Activated CD4-positive, CD25-positive, alpha-beta regulatory T cell (primary cell): ENCODE results near the gene STAMBPL1.
"Not testable (repeated sequence)": the region's sequence is repeated elsewhere in the genome, so short reads cannot be mapped to it uniquely, and the experiment has no call there.

ENCODE experiments used
- DNase-seq, 4 experiments: peaks; one replicate each; lab custom pipeline; 2025; lab: John Stamatoyannopoulos, UW

STAMBPL1 gene

GRCh38 chr10:88920986-88921593, 41.0 kb downstream of the STAMBPL1 start:
- no peak for DNase-seq

- no peak for DNase-seq
Observed at GRCh38 chr10:88922041-88922440, 42.0 kb downstream of the STAMBPL1 start.

DNA sequence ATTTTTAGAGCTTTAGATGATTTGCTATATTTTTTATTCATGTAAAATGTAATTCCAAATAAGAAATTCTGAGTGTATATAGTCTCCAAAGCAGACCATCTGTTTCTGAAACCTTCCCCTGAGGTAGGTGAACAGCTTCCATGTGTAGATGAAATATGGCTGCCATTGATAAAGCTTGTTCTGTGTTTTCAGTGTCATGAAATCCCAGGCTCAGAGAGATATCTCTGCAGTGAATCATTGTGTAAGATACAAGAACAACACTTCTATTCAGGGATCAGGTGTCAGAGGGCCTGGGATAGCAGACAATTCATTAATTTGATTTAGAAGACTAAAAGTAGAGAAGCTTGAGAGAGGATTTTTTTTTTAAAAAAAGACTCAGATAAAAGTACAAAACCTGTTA, 43.5 kb downstream of the STAMBPL1 start:
- DNase-seq, result no peak

DNA sequence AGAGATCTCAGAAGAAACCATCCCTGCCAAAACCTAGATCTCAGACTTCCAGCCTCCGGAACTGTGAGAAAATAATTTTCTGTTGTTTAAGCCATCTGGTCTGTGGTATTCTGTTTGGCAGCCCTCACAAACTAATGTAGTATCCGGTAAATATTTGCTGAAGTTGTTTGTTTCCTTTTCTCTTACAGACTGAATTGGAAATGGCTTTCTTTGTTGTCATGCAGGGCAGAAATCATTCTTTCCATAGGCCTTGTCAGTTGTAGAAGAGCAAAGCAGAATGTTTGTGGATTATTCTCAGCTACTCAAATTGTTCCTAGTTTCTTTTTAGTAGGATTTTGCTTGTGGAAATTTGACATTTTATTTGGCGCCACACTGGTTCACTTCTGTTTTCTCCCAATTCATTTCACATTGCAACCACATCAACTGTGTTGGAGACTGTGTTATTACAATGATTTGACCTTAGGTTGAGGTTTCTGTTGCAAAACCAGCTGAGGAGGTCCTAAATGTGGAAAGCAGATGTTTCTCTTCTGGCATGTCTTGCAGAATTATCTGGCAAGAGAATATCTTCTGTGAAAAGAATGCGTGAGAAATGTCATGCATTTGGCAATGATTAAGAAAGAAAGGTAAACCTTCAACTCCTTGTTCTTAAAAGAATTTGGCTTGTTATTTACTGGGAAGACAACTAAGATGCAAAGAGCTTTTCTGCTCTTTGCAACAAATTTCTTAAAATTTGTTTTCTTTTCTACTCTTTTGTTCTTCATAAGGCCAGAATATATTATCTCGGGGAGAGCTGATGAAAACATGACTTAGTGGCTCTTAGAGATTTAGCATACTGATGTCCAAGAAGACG, 46.7 kb downstream of the STAMBPL1 start:
- DNase-seq, result no peak

DNA sequence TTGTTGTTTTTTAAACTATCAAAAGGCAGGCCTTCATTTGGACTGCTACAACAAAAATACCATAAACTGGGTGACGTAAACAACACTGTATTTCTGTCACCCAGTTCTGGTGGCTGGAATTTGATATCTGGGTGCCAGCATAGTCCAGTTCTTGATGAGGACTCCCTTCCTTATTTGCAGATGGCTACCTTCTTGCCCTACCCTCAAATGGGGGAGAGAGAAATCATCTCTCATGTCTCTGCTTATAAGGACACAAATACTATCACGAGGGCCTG, 47.3 kb downstream of the STAMBPL1 start:
- no peak for DNase-seq

GRCh38 chr10:88928254-88928653, 48.2 kb downstream of the STAMBPL1 start:
- DNase-seq, result no peak

- DNase-seq, result no peak
Observed at GRCh38 chr10:88931548-88931947, 51.5 kb downstream of the STAMBPL1 start.

DNA sequence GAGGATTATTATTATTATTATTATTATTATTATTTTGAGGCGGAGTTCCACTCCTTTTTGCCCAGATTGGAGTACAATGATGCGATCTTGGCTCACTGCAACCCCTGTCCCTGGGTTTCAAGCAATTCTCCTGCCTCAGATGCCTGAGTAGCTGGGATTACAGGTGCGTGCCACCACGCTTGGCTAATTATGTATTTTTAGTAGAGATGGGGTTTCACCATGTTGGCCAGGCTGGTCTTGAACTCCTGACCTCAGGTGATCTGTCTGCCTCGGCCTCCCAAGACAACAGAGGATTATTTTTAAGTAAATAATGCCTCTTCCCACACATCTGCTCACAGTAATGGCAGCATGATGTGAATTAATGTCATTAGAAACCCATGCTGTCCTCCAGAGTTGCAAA, 52.0 kb downstream of the STAMBPL1 start:
- DNase-seq, result not testable (repeated sequence)

- DNase-seq, result peak in 2 of 4 experiments; percentile 3 to 7
Observed at GRCh38 chr10:88932539-88933256, 52.7 kb downstream of the STAMBPL1 start.

DNA sequence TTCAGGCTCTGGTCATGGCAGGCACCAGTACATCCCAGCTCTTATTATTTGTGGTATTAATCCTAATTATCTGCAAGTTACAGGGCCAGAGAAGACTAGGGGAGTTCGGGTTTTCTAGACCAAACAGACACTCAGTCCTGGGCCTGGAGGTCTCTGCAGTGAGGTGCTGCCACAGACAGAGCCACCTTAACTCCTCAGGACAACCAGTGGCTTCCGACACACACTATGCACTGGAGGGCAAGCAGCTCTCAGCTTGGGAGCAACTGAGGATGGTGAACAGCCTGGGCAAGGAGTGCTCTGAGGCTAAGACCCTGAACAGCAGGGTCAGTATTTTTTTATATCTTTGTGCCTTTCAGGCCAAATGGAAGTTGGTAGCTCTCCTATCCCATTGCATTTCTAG, 53.5 kb downstream of the STAMBPL1 start:
- no peak for DNase-seq

GRCh38 chr10:88934900-88935672, 55.0 kb downstream of the STAMBPL1 start:
- DNase-seq, result peak; percentile 30 to 46 (median 42)

- no peak for DNase-seq
Observed at GRCh38 chr10:88936656-88937055, 56.6 kb downstream of the STAMBPL1 start.

GRCh38 chr10:88938039-88938438, 58.0 kb downstream of the STAMBPL1 start:
- DNase-seq, result no peak

DNA sequence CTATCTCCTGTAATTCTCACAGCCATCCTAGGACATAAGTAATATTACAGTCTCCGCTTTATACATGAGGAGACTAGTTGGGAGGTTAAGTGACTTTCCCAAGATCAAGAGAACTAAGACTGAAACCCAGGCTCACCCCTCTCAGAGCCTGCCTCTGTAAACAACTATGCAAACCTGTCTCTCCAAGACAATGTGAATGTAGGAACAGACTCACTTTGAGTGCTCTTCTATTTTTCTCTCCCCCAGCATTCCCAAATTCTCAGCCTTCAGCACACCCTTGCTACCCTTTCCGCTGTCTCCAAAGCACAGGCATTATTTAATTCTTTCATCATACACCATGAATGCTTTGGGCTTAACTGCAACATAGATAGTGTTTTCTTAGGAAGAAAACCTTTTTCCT, 58.9 kb downstream of the STAMBPL1 start:
- no peak for DNase-seq

DNA sequence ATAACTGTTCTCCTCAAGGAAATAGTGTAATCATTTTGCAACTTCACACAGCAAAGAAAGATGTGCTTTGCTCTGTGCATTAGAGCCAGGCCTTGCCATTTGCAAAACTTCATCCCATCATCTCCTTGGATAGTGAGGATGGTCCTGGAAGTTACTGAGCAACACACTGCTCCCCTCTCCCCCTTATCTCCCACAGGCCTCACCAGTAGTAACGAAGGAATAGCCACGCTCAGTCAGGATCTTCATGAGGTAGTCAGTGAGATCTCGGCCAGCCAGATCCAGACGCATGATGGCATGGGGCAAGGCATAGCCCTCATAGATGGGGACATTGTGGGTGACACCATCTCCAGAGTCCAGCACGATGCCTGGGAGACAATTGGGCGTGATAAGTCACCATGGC, 61.0 kb downstream of the STAMBPL1 start:
- no peak for DNase-seq

DNA sequence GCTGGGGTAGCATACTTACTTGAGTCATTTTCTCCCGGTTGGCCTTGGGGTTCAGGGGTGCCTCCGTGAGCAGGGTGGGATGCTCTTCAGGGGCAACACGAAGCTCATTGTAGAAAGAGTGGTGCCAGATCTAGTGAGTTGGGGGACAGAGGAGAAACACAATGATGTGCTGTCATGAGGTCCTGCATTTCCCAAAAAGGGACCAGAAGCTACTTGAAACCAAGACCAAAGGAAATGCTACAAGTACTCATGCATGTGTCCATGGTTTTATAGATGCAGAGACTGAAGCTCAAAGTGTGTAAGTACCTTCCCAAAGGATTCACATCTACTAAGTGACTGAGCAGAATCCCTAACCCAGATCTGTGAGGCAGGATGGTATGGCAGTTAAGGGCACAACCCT, 63.7 kb downstream of the STAMBPL1 start:
- DNase-seq, result no peak

DNA sequence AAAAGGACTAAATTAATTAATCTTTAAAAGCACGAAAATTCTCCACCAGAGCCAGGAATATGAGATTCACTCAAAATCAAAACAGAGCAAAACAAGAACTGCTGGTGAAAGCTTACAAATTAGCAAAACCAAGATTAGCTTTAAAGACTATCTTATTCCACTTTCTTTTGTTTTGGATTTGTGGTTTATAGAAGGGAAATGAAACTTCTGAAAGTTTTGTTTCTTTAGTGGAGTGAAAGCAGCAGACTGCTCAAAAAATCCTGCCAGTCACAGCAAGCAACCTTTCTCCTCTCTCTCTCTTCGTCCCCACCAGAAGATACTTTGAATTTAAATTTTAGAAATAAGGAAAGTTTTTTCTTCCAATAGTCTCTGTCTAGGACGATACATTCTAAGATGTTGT, 64.8 kb downstream of the STAMBPL1 start:
- no peak for DNase-seq

DNA sequence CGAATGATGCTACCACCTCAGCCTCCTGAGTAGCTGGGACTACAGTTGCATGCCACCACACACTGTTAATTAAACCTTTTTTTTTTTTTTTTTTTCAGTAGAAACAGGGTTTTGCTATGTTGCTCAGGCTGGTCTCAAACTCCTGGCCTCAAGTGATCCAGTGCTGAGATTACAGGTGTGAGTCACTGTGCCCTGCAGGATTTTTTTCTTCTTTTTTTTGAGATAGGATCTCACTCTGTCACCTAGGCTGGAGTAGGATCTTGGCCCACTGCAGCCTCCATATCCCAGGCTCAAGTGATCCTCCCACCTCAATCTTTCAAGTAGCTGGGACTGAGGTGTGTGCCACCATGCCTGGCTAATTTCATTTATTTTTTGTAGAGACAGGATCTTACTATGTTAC, 66.2 kb downstream of the STAMBPL1 start:
- DNase-seq, result no peak

- no peak for DNase-seq
Observed at GRCh38 chr10:88946965-88947590, 67.0 kb downstream of the STAMBPL1 start.

GRCh38 chr10:88949051-88949450, 69.0 kb downstream of the STAMBPL1 start:
- no peak for DNase-seq

GRCh38 chr10:88949912-88950837, 70.1 kb downstream of the STAMBPL1 start:
- no peak for DNase-seq
